HG02885 (cell line): ENCODE results near the gene HSPA6.
"Not testable (repeated sequence)": the region's sequence is repeated elsewhere in the genome, so short reads cannot be mapped to it uniquely, and the experiment has no call there.

Experiments
- ATAC-seq: cut with Tn5 transposase; IDR thresholded peaks from one replicate; pipeline ENCODE4 v1.9.1; 2021; ENCODE audit warnings: mild to moderate bottlenecking; ENCODE audit not compliant: unreplicated experiment, poor library complexity

HSPA6 gene

GRCh38 chr1:161554815-161555417 lies 30.6 kb downstream of the HSPA6 start:
- not testable (repeated sequence) for ATAC-seq

- ATAC-seq, result not testable (repeated sequence)
Measured at GRCh38 chr1:161556143-161556542, 31.8 kb downstream of the HSPA6 start.

GRCh38 chr1:161556990-161557389 lies 32.6 kb downstream of the HSPA6 start:
- not testable (repeated sequence) for ATAC-seq

GRCh38 chr1:161557506-161558450 lies 33.4 kb downstream of the HSPA6 start:
- not testable (repeated sequence) for ATAC-seq

GRCh38 chr1:161560960-161561715 lies 36.8 kb downstream of the HSPA6 start:
- not testable (repeated sequence) for ATAC-seq

- not testable (repeated sequence) for ATAC-seq
Measured at GRCh38 chr1:161562441-161562840, 38.1 kb downstream of the HSPA6 start.

GRCh38 chr1:161563522-161563921 lies 39.2 kb downstream of the HSPA6 start:
- not testable (repeated sequence) for ATAC-seq

- not testable (repeated sequence) for ATAC-seq
Measured at GRCh38 chr1:161566602-161566960, 42.2 kb downstream of the HSPA6 start.

- ATAC-seq, result not testable (repeated sequence)
Measured at GRCh38 chr1:161571703-161572102, 47.4 kb downstream of the HSPA6 start.
